ENCODE data around the gene CD37.
"Not testable (repeated sequence)": the region's sequence is repeated elsewhere in the genome, so short reads cannot be mapped to it uniquely, and the experiment has no call there.

The CD37 gene

DNA sequence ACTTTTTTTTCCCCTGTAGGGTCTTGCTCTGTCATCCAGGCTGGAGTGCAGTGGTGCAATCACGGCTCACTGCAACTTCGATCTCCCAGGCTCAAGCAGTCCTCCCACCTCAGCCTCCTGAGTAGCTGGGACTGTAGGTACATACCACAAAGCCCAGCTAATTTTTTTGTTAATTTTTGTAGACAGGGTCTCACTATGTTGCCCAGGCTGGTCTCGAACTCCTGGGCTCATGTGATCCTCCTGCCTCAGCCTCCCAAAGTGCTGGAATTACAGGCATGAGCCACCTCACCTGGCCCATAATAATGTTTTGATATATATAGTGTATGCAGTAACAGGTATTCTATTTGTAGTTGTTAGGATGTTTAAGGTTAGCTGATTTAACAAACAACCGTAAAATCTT, 4.0 kb upstream of the CD37 start:
- not testable (repeated sequence) for DNase-seq

DNA sequence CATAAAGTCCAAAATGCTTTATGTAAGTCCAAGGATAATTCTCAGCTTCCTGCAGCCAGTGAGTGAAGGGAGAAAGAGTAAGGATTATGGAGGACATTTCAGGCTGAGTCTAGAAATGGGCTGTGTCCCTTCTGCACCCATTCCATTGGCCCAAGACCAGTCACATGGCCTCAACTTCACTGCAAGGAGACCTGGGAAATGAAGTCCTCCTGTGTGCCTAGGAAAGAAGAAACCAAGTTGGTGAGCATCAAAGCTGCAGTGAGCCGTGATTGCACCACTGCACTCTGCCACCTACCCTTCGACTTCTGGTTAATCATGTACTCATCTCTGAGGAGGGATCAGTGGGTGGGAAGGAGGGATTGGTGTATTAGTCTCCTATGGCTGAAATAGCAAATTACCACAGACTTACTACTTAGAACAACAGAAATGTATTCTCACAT, 3.6 kb upstream of the CD37 start:
- peak; percentile 69 for DNase-seq

GRCh38 chr19:49332691-49333417, 2.4 kb upstream of the CD37 start:
- DNase-seq: not testable (repeated sequence)

DNA sequence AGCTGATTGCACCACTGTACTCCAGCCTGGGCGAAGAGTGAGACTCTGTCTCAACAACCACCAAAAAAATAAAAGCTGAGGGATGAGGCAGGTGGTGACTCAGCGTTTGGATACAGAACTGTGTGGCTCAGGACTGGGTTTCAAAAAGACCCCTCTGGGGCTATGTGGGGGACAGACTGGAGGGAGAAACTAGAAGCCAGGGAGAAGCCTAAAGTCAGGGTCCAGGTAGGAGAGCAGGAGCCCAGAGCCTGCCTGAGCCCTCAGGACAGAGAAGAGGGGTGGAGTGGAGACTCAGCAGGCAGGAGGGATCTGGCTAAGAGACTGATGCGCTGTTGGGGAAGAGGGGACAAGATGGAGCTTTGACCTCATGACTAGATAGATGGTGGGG, 1.8 kb upstream of the CD37 start:
- no peak for DNase-seq

DNA sequence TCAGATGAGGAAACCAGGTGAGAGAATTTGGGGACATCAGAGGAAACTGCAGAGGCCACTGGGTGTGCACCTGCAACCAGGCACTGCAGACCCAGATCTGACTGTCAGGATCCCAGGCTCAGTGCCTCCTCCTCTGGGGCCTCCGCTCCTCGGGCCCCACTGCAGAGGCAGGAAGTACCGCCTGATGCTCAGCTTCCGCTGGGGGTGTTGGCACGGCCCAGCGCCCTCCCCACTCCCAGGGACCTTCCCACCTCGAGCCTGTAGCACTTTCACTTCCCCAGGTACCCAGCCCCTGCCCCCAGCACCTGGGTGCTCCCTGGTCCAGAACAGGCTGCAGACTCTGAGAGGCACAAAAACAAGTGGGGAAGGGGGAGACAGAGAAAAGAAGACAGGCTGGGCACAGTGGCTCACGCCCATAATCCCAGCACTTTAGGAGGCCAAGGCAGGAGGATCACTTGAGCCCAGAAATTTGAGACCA, 1.4 kb upstream of the CD37 start:
- peak; percentile 76 for DNase-seq

GRCh38 chr19:49335784-49336481, 727 bp downstream of the CD37 start:
- DNase-seq: no peak

DNA sequence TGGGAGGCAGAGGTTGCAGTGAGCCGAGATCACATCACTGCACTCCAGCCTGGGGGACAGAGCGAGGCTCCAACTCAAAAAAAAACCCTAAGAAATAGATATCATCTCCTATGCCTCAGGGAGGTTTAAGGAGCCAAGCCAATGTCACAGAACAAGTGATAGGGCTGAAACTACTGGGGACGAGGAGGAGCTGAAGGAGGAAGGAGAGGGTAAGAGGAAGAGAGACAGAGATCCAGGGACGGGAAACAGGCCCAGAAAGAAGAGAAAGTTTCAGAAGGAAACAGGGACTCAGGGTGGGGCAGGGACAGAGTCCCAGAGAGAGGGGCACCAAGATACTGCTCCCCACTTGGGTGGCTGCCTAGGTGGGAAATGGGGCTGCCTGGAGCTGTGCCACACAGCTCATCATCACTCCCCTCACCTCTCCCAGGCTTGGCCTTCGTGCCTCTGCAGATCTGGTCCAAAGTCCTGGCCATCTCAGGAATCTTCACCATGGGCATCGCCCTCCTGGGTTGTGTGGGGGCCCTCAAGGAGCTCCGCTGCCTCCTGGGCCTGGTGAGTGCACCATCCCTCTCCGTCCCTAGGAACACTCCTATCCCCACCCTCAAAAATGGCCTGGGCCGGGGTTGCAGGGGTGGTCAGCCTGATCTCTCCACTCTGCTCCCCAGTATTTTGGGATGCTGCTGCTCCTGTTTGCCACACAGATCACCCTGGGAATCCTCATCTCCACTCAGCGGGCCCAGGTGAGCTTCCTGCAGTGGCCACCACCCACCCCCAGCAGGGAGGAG, 1.5 kb downstream of the CD37 start:
- DNase-seq: no peak

GRCh38 chr19:49337267-49338022, 2.2 kb downstream of the CD37 start:
- DNase-seq: no peak

DNA sequence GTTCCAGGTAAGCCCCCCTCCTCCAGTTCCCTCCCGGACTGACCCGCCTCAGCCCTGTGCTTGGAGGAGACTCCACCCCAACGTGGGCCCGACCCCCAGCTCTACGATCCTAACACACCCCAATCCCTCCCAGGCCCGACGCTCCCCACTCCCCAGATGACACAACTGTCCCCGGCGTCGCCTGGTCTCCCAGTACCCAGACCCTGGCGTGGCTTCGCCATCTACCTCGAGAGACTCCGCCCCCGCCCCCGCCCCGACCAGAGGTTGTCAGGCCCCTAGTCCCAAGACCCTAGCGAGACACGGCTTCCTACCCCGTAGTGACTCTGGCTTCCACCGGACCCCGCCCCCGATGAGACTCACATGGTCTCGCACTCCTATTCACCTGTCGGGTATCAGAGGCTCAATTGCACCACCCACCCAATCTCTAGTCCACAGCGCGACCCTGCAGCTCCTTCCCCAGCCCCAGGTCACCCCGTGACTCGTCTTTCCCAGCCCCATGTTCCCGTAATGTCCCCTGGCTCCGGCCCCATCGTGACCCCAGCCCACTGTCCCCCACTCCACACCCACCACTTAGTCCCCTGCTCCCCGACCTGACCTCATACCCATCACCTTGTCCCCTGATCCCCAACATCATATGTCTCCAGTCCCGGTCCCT, 2.9 kb downstream of the CD37 start:
- DNase-seq: no peak

DNA sequence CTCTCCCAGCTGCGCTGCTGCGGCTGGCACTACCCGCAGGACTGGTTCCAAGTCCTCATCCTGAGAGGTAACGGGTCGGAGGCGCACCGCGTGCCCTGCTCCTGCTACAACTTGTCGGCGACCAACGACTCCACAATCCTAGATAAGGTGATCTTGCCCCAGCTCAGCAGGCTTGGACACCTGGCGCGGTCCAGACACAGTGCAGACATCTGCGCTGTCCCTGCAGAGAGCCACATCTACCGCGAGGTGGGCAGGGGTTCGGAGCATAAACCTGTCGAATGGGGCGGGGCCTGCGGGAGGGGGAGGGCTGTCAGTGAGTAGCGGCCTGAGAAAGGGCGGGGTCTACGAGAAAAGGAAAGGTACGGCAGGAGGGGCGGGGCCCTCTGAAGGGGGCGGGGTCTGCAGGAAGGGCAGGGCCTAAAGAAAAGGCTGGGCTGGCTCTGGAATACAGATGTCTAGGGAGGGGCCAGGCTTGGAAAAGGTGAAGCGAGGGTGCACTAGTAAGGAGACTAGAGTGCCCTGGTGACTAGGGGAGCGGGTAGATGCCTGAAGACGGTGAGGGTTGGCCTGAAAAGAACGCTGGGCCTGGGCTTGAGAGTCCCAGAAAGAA, 3.6 kb downstream of the CD37 start:
- peak; percentile 59 for DNase-seq

GRCh38 chr19:49339301-49340068, 4.3 kb downstream of the CD37 start:
- DNase-seq: no peak

- DNase-seq: peak; percentile 10
Observed at GRCh38 chr19:49340069-49340864, 5.1 kb downstream of the CD37 start.

DNA sequence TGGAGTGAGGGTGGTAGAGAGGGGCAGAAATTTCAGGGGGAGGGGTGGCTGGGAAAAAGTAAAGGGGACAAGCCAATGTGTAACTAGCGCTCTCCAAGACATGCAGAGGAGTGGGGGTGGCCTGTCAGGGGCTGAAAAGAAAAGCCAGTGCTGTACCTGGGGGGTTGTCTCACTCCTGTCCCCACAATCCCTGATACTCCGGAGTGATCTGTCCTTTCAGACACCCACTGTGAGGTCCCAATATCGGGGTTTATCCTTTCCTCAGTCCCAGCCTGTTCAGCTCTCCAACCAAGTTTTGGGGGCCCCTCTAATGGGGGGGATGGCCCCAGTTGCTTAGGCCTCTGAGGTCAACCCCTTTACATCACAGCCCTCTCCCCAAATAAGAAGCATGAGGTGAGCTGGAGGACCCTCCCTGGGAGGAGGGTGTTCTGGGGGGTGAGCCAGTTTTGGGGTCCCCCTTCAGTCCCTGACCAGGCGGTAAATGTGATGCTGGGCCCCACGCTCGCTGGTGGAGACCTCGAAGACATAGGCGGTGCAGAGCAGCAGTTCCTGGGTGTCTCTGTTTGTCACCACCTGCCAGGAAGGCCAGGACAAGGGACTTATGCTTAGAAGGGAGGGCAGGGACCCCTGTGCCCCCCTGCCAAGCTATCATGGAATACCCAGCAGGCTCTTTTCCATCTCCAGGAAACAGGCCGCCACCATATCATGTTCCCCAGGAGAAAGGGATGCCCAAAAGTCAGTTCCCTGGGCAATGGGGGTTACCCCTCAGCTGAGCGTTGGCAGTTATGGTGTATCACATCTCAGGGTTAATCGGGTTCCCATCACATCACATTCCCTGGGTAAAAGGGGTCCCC, 5.9 kb downstream of the CD37 start:
- DNase-seq: no peak

- peak; percentile 7 for DNase-seq
Observed at GRCh38 chr19:49342291-49342721, 7.1 kb downstream of the CD37 start.

- DNase-seq: peak; percentile 4
Observed at GRCh38 chr19:49343123-49343522, 7.9 kb downstream of the CD37 start.

GRCh38 chr19:49344505-49345423, 9.6 kb downstream of the CD37 start:
- DNase-seq: no peak

DNA sequence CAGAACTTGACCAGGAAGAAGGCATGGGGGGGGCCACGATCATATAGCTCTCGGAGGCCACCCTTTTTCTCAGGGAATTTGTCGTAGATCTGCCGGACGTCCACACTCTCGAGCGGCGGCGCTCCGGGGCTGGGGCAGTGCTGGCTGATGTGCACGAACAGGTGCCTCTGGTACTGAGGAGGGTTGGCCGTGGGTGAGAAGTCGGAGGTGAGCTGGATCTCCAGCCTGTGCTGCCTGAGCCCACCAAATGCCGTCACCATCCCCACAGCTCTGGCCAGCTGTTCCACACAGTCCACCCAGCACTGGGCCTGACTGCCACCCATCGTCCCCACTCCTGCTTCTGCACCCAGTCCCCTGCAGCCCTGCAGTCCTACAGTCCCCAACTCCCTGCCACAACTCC, 12.0 kb downstream of the CD37 start:
- DNase-seq: no peak

GRCh38 chr19:49347835-49348234, 12.6 kb downstream of the CD37 start:
- peak; percentile 31 for DNase-seq
